HepG2 (cell line): Measurements from ENCODE around the gene PPP1R1B. TPM values are rescaled to one million over a fixed set of nuclear protein-coding genes. Genes with fewer than 3 reads are reported as not detected.

Source experiments
- ARNT ChIP-seq: fragments of 450-650 bp; IDR thresholded peaks from 2 replicates; pipeline ENCODE4 v1.6.1; 2017
- CAMTA2 ChIP-seq: sonication (generic); formaldehyde crosslinking; IDR thresholded peaks from 2 replicates; pipeline ENCODE4 v1.4.0; 2020; ENCODE audit warnings: mild to moderate bottlenecking, missing genetic modification reagents, borderline replicate concordance
- CENPT ChIP-seq: sonication (generic); formaldehyde crosslinking; IDR thresholded peaks from 2 replicates; pipeline ENCODE4 v1.8.0; 2022; ENCODE audit warnings: low read depth, mild to moderate bottlenecking, moderate library complexity, missing genetic modification reagents
- FOXK2 ChIP-seq: fragments of 450-650 bp; IDR thresholded peaks from 2 replicates; pipeline ENCODE4 v1.6.1; 2016
- GABPB1 ChIP-seq: IDR thresholded peaks from 2 replicates; pipeline ENCODE4 v1.6.1; 2016; ENCODE audit warnings: mild to moderate bottlenecking, missing genetic modification reagents, moderate library complexity, missing compliant biosample characterization
- GPN1 ChIP-seq: sonication (generic); formaldehyde crosslinking; IDR thresholded peaks from 2 replicates; pipeline ENCODE4 v1.5.1; 2020; ENCODE audit warnings: missing genetic modification reagents, borderline replicate concordance
- HOMEZ ChIP-seq: IDR thresholded peaks from 2 replicates; pipeline ENCODE4 v1.6.1; 2016; ENCODE audit warnings: low read depth
- KDM3A ChIP-seq: IDR thresholded peaks from 2 replicates; pipeline ENCODE4 v1.6.1; 2018; ENCODE audit warnings: low read depth, missing compliant biosample characterization
- MIER3 ChIP-seq: IDR thresholded peaks from 2 replicates; pipeline ENCODE4 v1.6.1; 2016; ENCODE audit warnings: missing compliant biosample characterization, borderline replicate concordance
- NFIB ChIP-seq: sonication (generic); formaldehyde crosslinking; IDR thresholded peaks from 2 replicates; pipeline ENCODE4 v1.9.0; 2021; ENCODE audit warnings: missing genetic modification reagents, mild to moderate bottlenecking, borderline replicate concordance
- NPAS2 ChIP-seq: sonication (generic); formaldehyde crosslinking; IDR thresholded peaks from 2 replicates; pipeline ENCODE4 v1.8.0; 2022; ENCODE audit warnings: mild to moderate bottlenecking, missing genetic modification reagents, borderline replicate concordance
- RAD51 ChIP-seq: fragments of 450-650 bp; IDR thresholded peaks from 2 replicates; pipeline ENCODE4 v1.6.1; 2016; ENCODE audit warnings: borderline replicate concordance
- SMAD3 ChIP-seq: sonication (generic); formaldehyde crosslinking; IDR thresholded peaks from 2 replicates; pipeline ENCODE4 v1.4.0; 2020; ENCODE audit warnings: missing genetic modification reagents
- SMARCE1 ChIP-seq: fragments of 450-650 bp; IDR thresholded peaks from 2 replicates; pipeline ENCODE4 v1.6.1; 2017; ENCODE audit warnings: borderline replicate concordance
- TAF15 ChIP-seq: fragments of 200-400 bp; formaldehyde crosslinking; IDR thresholded peaks from one replicate; pipeline ENCODE4 v1.6.1; 2018; ENCODE audit warnings: mild to moderate bottlenecking, low read depth, low read length; ENCODE audit not compliant: poor library complexity, severe bottlenecking
- TFDP2 ChIP-seq: sonication (generic); formaldehyde crosslinking; IDR thresholded peaks from 2 replicates; pipeline ENCODE4 v1.4.0; 2020; ENCODE audit warnings: missing genetic modification reagents
- TRIM22 ChIP-seq: fragments of 450-650 bp; IDR thresholded peaks from 2 replicates; pipeline ENCODE4 v1.6.1; 2017
- XRCC5 ChIP-seq: fragments of 200-400 bp; formaldehyde crosslinking; optimal IDR thresholded peaks from 2 replicates; pipeline ENCODE3; 2017; ENCODE audit warnings: mild to moderate bottlenecking, low read length
- ZFX ChIP-seq: sonication (generic); formaldehyde crosslinking; IDR thresholded peaks from 2 replicates; pipeline ENCODE4 v1.4.0; 2020; ENCODE audit warnings: mild to moderate bottlenecking, low read depth, missing genetic modification reagents, moderate library complexity
- ZMAT3 ChIP-seq: sonication (generic); formaldehyde crosslinking; conservative IDR thresholded peaks from 2 replicates; pipeline ENCODE4 v1.7.0; 2021; ENCODE audit warnings: missing genetic modification reagents
- ZNF251 ChIP-seq: sonication (generic); formaldehyde crosslinking; IDR thresholded peaks from 2 replicates; pipeline ENCODE4 v1.9.0; 2021; ENCODE audit warnings: mild to moderate bottlenecking, missing genetic modification reagents
- ZNF331 ChIP-seq: sonication (generic); formaldehyde crosslinking; IDR thresholded peaks from 2 replicates; pipeline ENCODE4 v1.4.0; 2020; ENCODE audit warnings: missing genetic modification reagents
- ZNF460 ChIP-seq: sonication (generic); formaldehyde crosslinking; IDR thresholded peaks from 2 replicates; pipeline ENCODE4 v1.5.1; 2020; ENCODE audit warnings: missing genetic modification reagents, mild to moderate bottlenecking, borderline replicate concordance
- polyA plus RNA-seq, 8 experiments: library from polyadenylated mRNA; depleted of rRNA in 3 of 8; stranded (reverse) in 7 of 8; unstranded in 1 of 8; fragments of >200 nt; fragmentation: Illumina TruSeq in 4 of 8; extraction: Trizol in 4 of 8; gene quantifications; 2 replicates each; pipeline versions ENCODE4 v1.2.1 to v1.2.3, GENCODE V29; 2011 to 2016; ENCODE audit warnings: low read depth in 4 of 8, missing spikeins in 1 of 8, mixed read lengths in 1 of 8; ENCODE audit not compliant: insufficient read depth in 1 of 8
- total RNA-seq, 5 experiments: library from RNA; depleted of rRNA; stranded (reverse); fragments of >200 nt; fragmentation: Illumina TruSeq; extraction: Trizol; gene quantifications; 2 replicates each; pipeline ENCODE4 v1.2.3, GENCODE V29; 2016; ENCODE audit warnings: low read depth in 1 of 5
- TF ChIP-seq, protein P1 (sequence below): sonication (generic); formaldehyde crosslinking; IDR thresholded peaks from 2 replicates; pipeline ENCODE4 v1.4.0; 2020; ENCODE audit warnings: missing genetic modification reagents
- TF ChIP-seq, protein P2 (sequence below): sonication (generic); formaldehyde crosslinking; IDR thresholded peaks from 2 replicates; pipeline ENCODE4 v1.5.0; 2020; ENCODE audit warnings: missing genetic modification reagents, mild to moderate bottlenecking, borderline replicate concordance

Gene PPP1R1B
- total and polyA plus RNA-seq, 2 of the 13 experiments (the other 11 are each of a cell fraction or from before 2014, with no cell fraction given) = 0.08 TPM; not detected in 1

DNA sequence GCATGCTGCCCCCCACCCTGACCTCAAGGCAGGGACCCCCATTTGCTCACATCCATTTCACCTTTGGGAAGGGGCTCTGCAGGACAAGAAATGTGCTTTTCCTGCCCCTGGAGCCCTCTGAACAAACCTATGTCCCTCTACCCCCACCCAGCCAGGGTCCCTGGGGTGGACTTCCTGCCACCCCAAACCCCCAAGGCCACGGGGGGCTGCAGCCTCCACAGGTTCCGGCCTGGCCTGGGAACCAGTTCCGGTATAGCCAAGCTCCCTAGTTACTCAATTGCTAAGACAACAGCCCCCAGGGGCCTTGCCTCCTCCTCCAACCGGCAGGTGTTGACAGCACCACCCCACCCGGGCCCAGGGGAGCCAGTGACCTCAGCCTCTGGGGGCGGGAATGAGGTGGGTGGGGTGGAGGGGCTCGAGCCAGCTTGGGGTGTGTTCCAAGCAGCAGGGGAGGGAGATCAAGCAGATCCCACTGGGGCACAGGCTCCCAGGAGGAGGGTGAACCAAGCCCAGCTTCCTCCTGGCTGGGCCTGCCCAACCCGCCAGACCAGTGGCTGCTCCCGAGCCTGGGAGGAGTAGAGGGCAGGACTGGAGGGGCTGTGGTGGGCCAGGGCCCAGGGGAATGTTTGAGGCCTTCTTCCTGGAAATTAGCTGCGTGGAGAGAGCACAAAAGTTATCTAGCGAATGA is 48.1 kb downstream of the PPP1R1B start (continued):
- TF ChIP-seq, protein P1, sequence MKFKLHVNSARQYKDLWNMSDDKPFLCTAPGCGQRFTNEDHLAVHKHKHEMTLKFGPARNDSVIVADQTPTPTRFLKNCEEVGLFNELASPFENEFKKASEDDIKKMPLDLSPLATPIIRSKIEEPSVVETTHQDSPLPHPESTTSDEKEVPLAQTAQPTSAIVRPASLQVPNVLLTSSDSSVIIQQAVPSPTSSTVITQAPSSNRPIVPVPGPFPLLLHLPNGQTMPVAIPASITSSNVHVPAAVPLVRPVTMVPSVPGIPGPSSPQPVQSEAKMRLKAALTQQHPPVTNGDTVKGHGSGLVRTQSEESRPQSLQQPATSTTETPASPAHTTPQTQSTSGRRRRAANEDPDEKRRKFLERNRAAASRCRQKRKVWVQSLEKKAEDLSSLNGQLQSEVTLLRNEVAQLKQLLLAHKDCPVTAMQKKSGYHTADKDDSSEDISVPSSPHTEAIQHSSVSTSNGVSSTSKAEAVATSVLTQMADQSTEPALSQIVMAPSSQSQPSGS (CRISPR knock-in tag) = peak; percentile 75
- no peak for TF ChIP-seq SMARCE1
- no peak for TF ChIP-seq GPN1 (CRISPR knock-in tag)
- TF ChIP-seq ZNF460 (CRISPR knock-in tag) = no peak
- TF ChIP-seq ZNF251 (CRISPR knock-in tag) = no peak
- no peak for TF ChIP-seq HOMEZ (CRISPR knock-in tag)
- TF ChIP-seq TAF15 = no peak
- 0 out of 2 replicates have a peak, but pooled peaks have one; percentile 44 for TF ChIP-seq TFDP2 (CRISPR knock-in tag)
- TF ChIP-seq GABPB1 (CRISPR knock-in tag) = peak; percentile 88
- no peak for TF ChIP-seq ARNT
- TF ChIP-seq XRCC5 = peak; percentile 13
- TF ChIP-seq CENPT = no peak
- no peak for TF ChIP-seq TRIM22
- no peak for TF ChIP-seq RAD51
- no peak for TF ChIP-seq FOXK2
- TF ChIP-seq ZMAT3 = 0 out of 2 replicates have a peak, but pooled peaks have one; percentile 62
- no peak for TF ChIP-seq CAMTA2 (CRISPR knock-in tag)
- peak; percentile 89 for TF ChIP-seq ZFX
- TF ChIP-seq NPAS2 (CRISPR knock-in tag) = no peak
- no peak for TF ChIP-seq SMAD3 (CRISPR knock-in tag)
- peak; percentile 64; the same call in 1 of the 2 replicates for TF ChIP-seq ZNF331 (CRISPR knock-in tag)
- peak; percentile 39; the same call in 1 of the 2 replicates for TF ChIP-seq MIER3 (CRISPR knock-in tag)
- TF ChIP-seq NFIB (CRISPR knock-in tag) = no peak
- TF ChIP-seq KDM3A = peak; percentile 62; the same call in 1 of the 2 replicates
- TF ChIP-seq, protein P2, sequence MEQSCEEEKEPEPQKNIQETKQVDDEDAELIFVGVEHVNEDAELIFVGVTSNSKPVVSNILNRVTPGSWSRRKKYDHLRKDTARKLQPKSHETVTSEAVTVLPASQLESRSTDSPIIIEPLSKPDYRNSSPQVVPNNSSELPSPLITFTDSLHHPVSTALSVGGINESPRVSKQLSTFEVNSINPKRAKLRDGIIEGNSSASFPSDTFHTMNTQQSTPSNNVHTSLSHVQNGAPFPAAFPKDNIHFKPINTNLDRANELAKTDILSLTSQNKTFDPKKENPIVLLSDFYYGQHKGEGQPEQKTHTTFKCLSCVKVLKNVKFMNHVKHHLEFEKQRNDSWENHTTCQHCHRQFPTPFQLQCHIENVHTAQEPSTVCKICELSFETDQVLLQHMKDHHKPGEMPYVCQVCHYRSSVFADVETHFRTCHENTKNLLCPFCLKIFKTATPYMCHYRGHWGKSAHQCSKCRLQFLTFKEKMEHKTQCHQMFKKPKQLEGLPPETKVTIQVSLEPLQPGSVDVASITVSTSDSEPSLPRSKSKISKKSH = no peak
